ENCODE measurements around the gene SPINK1. TPM values are rescaled to one million over a fixed set of nuclear protein-coding genes. Genes with fewer than 3 reads are reported as not detected.

The SPINK1 gene
- total RNA-seq, 1 experiment from 2014 or later: 4.5 TPM

DNA sequence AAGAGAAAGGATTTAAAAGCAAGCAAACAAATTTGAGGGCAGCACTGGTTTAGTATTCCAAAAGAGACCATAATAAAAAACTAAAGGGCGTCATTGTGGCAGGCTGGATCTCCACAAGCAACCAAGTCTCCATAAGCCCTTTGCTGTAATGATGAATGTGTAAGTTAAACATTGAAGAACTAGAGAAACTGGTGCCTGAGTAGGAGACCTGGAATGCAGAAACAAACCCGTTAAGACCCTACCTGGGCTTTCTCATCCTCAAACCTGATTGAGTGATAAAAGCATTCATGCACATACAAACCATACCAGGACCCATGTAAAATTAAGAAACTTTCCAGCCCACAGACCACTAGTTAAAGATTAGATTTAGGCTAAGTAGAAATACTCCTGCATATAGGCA lies 45.2 kb upstream of the SPINK1 start (continued):
- TF ChIP-seq TCF7L2 (IDR thresholded peaks at IDR 0.05; ENCODE audit: borderline replicate concordance, extremely low read depth, insufficient read depth, insufficient read length): no peak

DNA sequence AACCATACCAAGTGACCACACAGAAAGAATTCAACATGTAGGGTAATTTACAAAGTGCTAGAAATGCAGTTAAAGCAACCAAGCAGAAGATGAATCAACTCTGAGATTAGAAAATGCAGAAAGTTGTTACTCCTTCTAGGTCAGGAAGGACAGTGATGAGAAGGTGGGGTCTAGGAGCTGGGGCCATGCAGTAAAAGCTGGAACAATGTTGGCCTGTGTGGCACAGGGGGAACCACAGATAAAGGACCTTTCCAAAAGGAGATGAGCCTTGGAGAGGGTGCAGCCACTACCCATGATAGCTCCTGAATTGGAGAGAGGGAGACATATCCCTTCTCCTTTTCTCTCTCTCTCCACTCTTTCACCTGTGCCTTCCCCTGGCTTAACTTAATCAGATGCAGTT lies 44.7 kb upstream of the SPINK1 start:
- BruUV-seq (replicated peaks): no TSS peak
- Histone ChIP-seq H3K9me2 (ENCODE audit: insufficient read depth) (no peaks in the 10 kb centered on the region), H3K79me2 (ENCODE audit: insufficient read depth, low read length) (no peaks in the 10 kb centered on the region), H3K9ac (ENCODE audit: low read length) (no peak overlapping the region), H3K9me3 (ENCODE audit: control insufficient read depth in 1 of 2, insufficient read depth in 1 of 2, low read depth in 1 of 2, low read length in 2 of 2) (no peaks in the 10 kb centered on the region), H4K20me1 (ENCODE audit: insufficient read depth) (no peaks in the 10 kb centered on the region), H3K4me1 (ENCODE audit: control insufficient read depth in 1 of 2, insufficient read depth in 2 of 2, low read length in 2 of 2) (no peaks in the 10 kb centered on the region), H2AFZ (ENCODE audit: low read depth, low read length, poor library complexity, severe bottlenecking) (no peak overlapping the region), H3K4me3 (replicated peaks in 1 of 2; ENCODE audit: low read depth in 1 of 2, low read length in 2 of 2) (no peak overlapping the region), H3K36me3 (ENCODE audit: control insufficient read depth in 1 of 2, insufficient read depth in 2 of 2, low read length in 2 of 2) (no peaks in the 10 kb centered on the region), H3K27me3 (ENCODE audit: insufficient read depth, low read length) (0 out of 2 replicates have a peak, but pooled peaks cover 12% of the 10 kb centered on the region), H3K4me2 (ENCODE audit: low read length) (no peak overlapping the region), H3K27ac (ENCODE audit: low read depth, low read length) (no peak overlapping the region)
- TF ChIP-seq SIN3A (IDR thresholded peaks at IDR 0.05; ENCODE audit: low read depth): no peak
- TF ChIP-seq ZNF274 (IDR thresholded peaks at IDR 0.05; ENCODE audit: low read depth, low read length): no peak
- TF ChIP-seq ELF1 (IDR thresholded peaks at IDR 0.05; ENCODE audit: borderline replicate concordance, low read depth): no peak
- no peak for TF ChIP-seq JUND (IDR thresholded peaks at IDR 0.05)
- TF ChIP-seq CEBPB (IDR thresholded peaks at IDR 0.05; ENCODE audit: low read depth): no peak
- TF ChIP-seq POLR2AphosphoS5 (IDR thresholded peaks at IDR 0.05; ENCODE audit: low read depth, low read length): no peak
- no peak for TF ChIP-seq EZH2phosphoT487 (IDR thresholded peaks at IDR 0.05; ENCODE audit: borderline replicate concordance)
- RAD21 ChIA-PET (ENCODE audit: low non-redundant PET in 1 of 2, low total read pairs in 2 of 2, uncharacterized antibody in 2 of 2, unreplicated experiment in 2 of 2): no interaction called here
- DNase-seq (ENCODE audit: low read depth, low spot score) (no peak), ATAC-seq (no peak)
- CTCF ChIA-PET: no interaction called here
- POLR2A ChIA-PET: no interaction called here
- intact Hi-C loops (cut with micrococcal nuclease): no loop called here

GRCh38 chr5:147874910-147875367 lies 43.5 kb upstream of the SPINK1 start:
- ChIA-PET RAD21 (ENCODE audit: low non-redundant PET in 1 of 2, low total read pairs in 2 of 2, uncharacterized antibody in 2 of 2, unreplicated experiment in 2 of 2) (no interaction called here), POLR2A (no interaction called here), CTCF (no interaction called here)
- Histone ChIP-seq H3K4me1 (ENCODE audit: control insufficient read depth in 1 of 2, insufficient read depth in 2 of 2, low read length in 2 of 2) (no peaks in the 10 kb centered on the region), H3K9ac (ENCODE audit: low read length) (no peak overlapping the region), H3K9me3 (ENCODE audit: control insufficient read depth in 1 of 2, insufficient read depth in 1 of 2, low read depth in 1 of 2, low read length in 2 of 2) (no peaks in the 10 kb centered on the region), H3K36me3 (ENCODE audit: control insufficient read depth in 1 of 2, insufficient read depth in 2 of 2, low read length in 2 of 2) (no peaks in the 10 kb centered on the region), H2AFZ (ENCODE audit: low read depth, low read length, poor library complexity, severe bottlenecking) (no peak overlapping the region), H3K27ac (ENCODE audit: low read depth, low read length) (no peak overlapping the region), H4K20me1 (ENCODE audit: insufficient read depth) (no peaks in the 10 kb centered on the region), H3K4me2 (ENCODE audit: low read length) (no peak overlapping the region), H3K9me2 (ENCODE audit: insufficient read depth) (no peaks in the 10 kb centered on the region), H3K79me2 (ENCODE audit: insufficient read depth, low read length) (no peaks in the 10 kb centered on the region), H3K4me3 (replicated peaks in 1 of 2; ENCODE audit: low read depth in 1 of 2, low read length in 2 of 2) (no peak overlapping the region), H3K27me3 (ENCODE audit: insufficient read depth, low read length) (0 out of 2 replicates have a peak, but pooled peaks cover 12% of the 10 kb centered on the region)
- BruUV-seq (replicated peaks): no TSS peak
- intact Hi-C loops (cut with micrococcal nuclease): no loop called here
- no peak for ATAC-seq
- no peak for DNase-seq (ENCODE audit: low read depth, low spot score)
- TF ChIP-seq CTCF (IDR thresholded peaks at IDR 0.05 in 2 of 3, conservative IDR thresholded peaks at IDR 0.05 in 1 of 3; ENCODE audit: borderline replicate concordance in 1 of 3, insufficient read depth in 1 of 3, low read depth in 2 of 3, low read length in 2 of 3) (no peak), TCF7L2 (IDR thresholded peaks at IDR 0.05; ENCODE audit: borderline replicate concordance, extremely low read depth, insufficient read depth, insufficient read length) (no peak), EZH2 (IDR thresholded peaks at IDR 0.05) (no peak), POLR2A (IDR thresholded peaks at IDR 0.05; ENCODE audit: borderline replicate concordance, extremely low read depth, insufficient read depth, insufficient read length) (no peak), REST (IDR thresholded peaks at IDR 0.05; ENCODE audit: low read depth) (no peak), CBX3 (IDR thresholded peaks at IDR 0.05; ENCODE audit: low read depth) (no peak), EZH2phosphoT487 (IDR thresholded peaks at IDR 0.05; ENCODE audit: borderline replicate concordance) (no peak), SIN3A (IDR thresholded peaks at IDR 0.05; ENCODE audit: low read depth) (no peak)
- TF ChIP-seq, protein P1, sequence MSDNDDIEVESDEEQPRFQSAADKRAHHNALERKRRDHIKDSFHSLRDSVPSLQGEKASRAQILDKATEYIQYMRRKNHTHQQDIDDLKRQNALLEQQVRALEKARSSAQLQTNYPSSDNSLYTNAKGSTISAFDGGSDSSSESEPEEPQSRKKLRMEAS (IDR thresholded peaks at IDR 0.05): no peak
